Pancreas (tissue), 10 donors: Measurements from ENCODE around the gene GNG8. TPM values are rescaled to one million over a fixed set of nuclear protein-coding genes. Genes with fewer than 3 reads are reported as not detected.
A peak's percentile ranks its signal among the peaks of the same experiment; 100 is the strongest.

ENCODE experiments used
- ATAC-seq, 4 donors: fragments of 200-7000 bp; cut with Tn5 transposase; one replicate each; pipeline versions ENCODE4 v1.8.0 to v1.9.1; 2020; ENCODE audit warnings: mild to moderate bottlenecking in 4 of 4, moderate library complexity in 4 of 4
- DNase-seq, 6 donors: peaks; one replicate each; pipeline ENCODE4 v3.0.0-alpha.2; 2020
- FAIRE-seq: peaks from 2 replicates; lab custom pipeline; 2012; peaks lifted over from hg19 to GRCh38; lab: Jason Lieb, UNC
- H3K27ac ChIP-seq, 4 donors: fragments of 200-600 bp; sonication (generic); 1 replicate in 3 of 4; 2 replicates in 1 of 4; pipeline versions ENCODE4 v1.5.0 to v1.8.0; 2020
- H3K27me3 ChIP-seq, 4 donors: fragments of 200-600 bp; one replicate each; pipeline ENCODE4 v1.8.0; 2021
- H3K36me3 ChIP-seq, 3 donors: fragments of 200-600 bp; sonication (generic) in 1 of 3; one replicate each; pipeline versions ENCODE4 v1.5.0 to v1.8.0; 2020 to 2021
- H3K4me1 ChIP-seq, 3 donors: fragments of 200-600 bp; one replicate each; pipeline ENCODE4 v1.8.0; 2021
- H3K4me3 ChIP-seq, 4 donors: fragments of 200-600 bp; sonication (generic) in 2 of 4; one replicate each; pipeline versions ENCODE4 v1.5.0 to v1.8.0; 2020 to 2021
- H3K9me3 ChIP-seq, 4 donors: fragments of 200-600 bp; one replicate each; pipeline ENCODE4 v1.8.0; 2021
- CTCF ChIP-seq, 4 donors: fragments of 200-600 bp; sonication (generic) in 3 of 4; IDR thresholded peaks; one replicate each; pipeline versions ENCODE4 v1.5.0 to v1.8.0; 2021; ENCODE audit warnings: antibody characterized with exemption in 4 of 4
- WGBS, 2 donors: extraction: QIAGEN DNeasy Blood & Tissue Kit; methylation state at CpG; one replicate each; pipeline ENCODE4 v1.1.7; 2013; 5-methylcytosine and 5-hydroxymethylcytosine counted together
- intact Hi-C, 3 donors: fragments of 100-400 bp; cut with DNase I; formaldehyde crosslinking; loops; one replicate each; pipeline versions ENCODE4 v1.11.1 to v1.14.2; 2022
- polyA plus RNA-seq, 2 donors: library from polyadenylated mRNA; stranded (reverse); fragments of 200-250 nt; gene quantifications; one replicate each; pipeline ENCODE4 v1.2.3, GENCODE V29; 2013
- total RNA-seq, 6 donors: library from RNA; stranded (reverse); fragmentation: NEBNext Ultra II Directional in 4 of 6; extraction: Animal tissue kit (Norgen Biotek cat#: 25700) in 4 of 6; gene quantifications; one replicate each; pipeline versions ENCODE4 v1.2.1 to v1.2.4, GENCODE V29; 2021 to 2023
- donor health status: healthy with polysubstance abuse.
- donor health status: DM: no; HTN: no; CAD: no; lungs with moderate emphysema.
- donor health status: DM: no; HTN: no; CAD: no.
- donor health status: control.
- donor health status: control.
- donor health status: Bipolar disorder and iron deficiency.
- donor health status: DM: yes; HTN: yes; CAD: no.
- donor health status: DM: no; HTN: no; CAD: no.
- donor health status: DM: no; HTN: no; CAD: no.
- donor health status: DM: yes; HTN: yes; CAD: no.

Gene GNG8
- total and polyA plus RNA-seq, 8 donors = not detected

GRCh38 chr19:46618670-46619231 is 17.3 kb downstream of the GNG8 start:
- intact Hi-C loops = no loop called here
- H3K4me1 ChIP-seq = peaks cover 13 to 24% (median 15%) of the 10 kb centered on the region in 3 donors
- TF ChIP-seq CTCF (IDR thresholded peaks at IDR 0.05) = no peak
- H3K27me3 ChIP-seq = no peaks in the 10 kb centered on the region
- no peaks in the 10 kb centered on the region for H3K36me3 ChIP-seq
- FAIRE-seq = no peak
- H3K27ac ChIP-seq = peak overlapping the region; percentile 54 to 70 (median 62)
- peak; percentile 52 to 80 (median 70) for ATAC-seq
- H3K4me3 ChIP-seq = no peak overlapping the region
- 11 to 19% methylated on average over 9 of the region's 9 CpGs for WGBS, 2 donors
- no peaks in the 10 kb centered on the region for H3K9me3 ChIP-seq
- DNase-seq = peak in 5 of 6 donors; percentile 55 to 88 (median 79)

GRCh38 chr19:46617601-46618000 is 18.4 kb downstream of the GNG8 start:
- H3K9me3 ChIP-seq = no peaks in the 10 kb centered on the region
- no peak overlapping the region for H3K4me3 ChIP-seq
- no peak for FAIRE-seq
- intact Hi-C loops = no loop called here
- DNase-seq = peak in 2 of 6 donors; percentile 26 to 35
- H3K36me3 ChIP-seq = no peaks in the 10 kb centered on the region
- WGBS, 2 donors = 41 to 46% methylated on average over 6 of the region's 6 CpGs
- no peak for TF ChIP-seq CTCF (IDR thresholded peaks at IDR 0.05)
- H3K4me1 ChIP-seq = peaks cover 13 to 24% (median 15%) of the 10 kb centered on the region in 3 donors
- peak overlapping the region; percentile 16 to 61 (median 42) for H3K27ac ChIP-seq
- H3K27me3 ChIP-seq = no peaks in the 10 kb centered on the region
- peak; percentile 9 to 21 (median 16) for ATAC-seq

- 20 to 22% methylated on average over 17 of the region's 17 CpGs for WGBS, 2 donors
- Histone ChIP-seq H3K36me3 (no peaks in the 10 kb centered on the region), H3K4me3 (no peak overlapping the region), H3K27ac (peak overlapping the region in 3 of 4 donors; percentile 16 to 61 (median 55)), H3K9me3 (no peaks in the 10 kb centered on the region), H3K4me1 (peaks cover 13 to 24% (median 15%) of the 10 kb centered on the region in 3 donors), H3K27me3 (no peaks in the 10 kb centered on the region)
- FAIRE-seq (no peak), DNase-seq (peak; percentile 86 to 97 (median 89)), ATAC-seq (peak; percentile 76 to 87 (median 84))
- intact Hi-C loops = no loop called here
- peak; percentile 18 to 36 (median 33) for TF ChIP-seq CTCF (IDR thresholded peaks at IDR 0.05)
Observed at GRCh38 chr19:46616631-46617322, 19.2 kb downstream of the GNG8 start.

GRCh38 chr19:46615966-46616365 is 20.0 kb downstream of the GNG8 start:
- no peak for ATAC-seq
- no peak for TF ChIP-seq CTCF (IDR thresholded peaks at IDR 0.05)

More at GRCh38 chr19:46615966-46616365, 20.0 kb downstream of the GNG8 start:
- no peak overlapping the region for H3K4me3 ChIP-seq
- H3K27me3 ChIP-seq = no peaks in the 10 kb centered on the region
- 59 to 60% methylated on average over 10 of the region's 10 CpGs for WGBS, 2 donors
- intact Hi-C loops = no loop called here
- no peaks in the 10 kb centered on the region for H3K9me3 ChIP-seq
- no peak overlapping the region for H3K27ac ChIP-seq
- FAIRE-seq (no peak), DNase-seq (peak in 2 of 6 donors; percentile 20 to 21)
- no peaks in the 10 kb centered on the region for H3K36me3 ChIP-seq
- H3K4me1 ChIP-seq = peaks cover 13 to 24% (median 15%) of the 10 kb centered on the region in 3 donors
